ENCODE measurements around the gene ROBO2.

GRCh38 chr3:77139624-77140023 is 99.7 kb downstream of the ROBO2 start:
- TF ChIP-seq POLR2A (IDR thresholded peaks at IDR 0.05) (no peak), CTCF (IDR thresholded peaks at IDR 0.05) (no peak)
